ENCODE measurements around the gene FAM240B. TPM values are rescaled to one million over a fixed set of nuclear protein-coding genes. Genes with fewer than 3 reads are reported as not detected.
A peak's percentile ranks its signal among the peaks of the same experiment; 100 is the strongest.

FAM240B gene
- total RNA-seq, 6 donors from 2014 or later, result not detected

- DNase-seq (no peak), ATAC-seq (ENCODE audit: low FRiP score in 2 of 2) (no peak)
- no peaks in the 10 kb centered on the region for H3K27me3 ChIP-seq
- no peaks in the 10 kb centered on the region for H3K4me1 ChIP-seq
- 57 to 71% methylated on average over 8 to 10 of the region's 10 CpGs for WGBS, 2 donors
- no peaks in the 10 kb centered on the region for H3K9me3 ChIP-seq
- TF ChIP-seq POLR2AphosphoS5 (IDR thresholded peaks at IDR 0.05) (no peak), CTCF (IDR thresholded peaks at IDR 0.05) (peak in 4 of 6 experiments; percentile 13 to 28 (median 18))
- no peaks in the 10 kb centered on the region for H3K36me3 ChIP-seq
- H3K4me3 ChIP-seq, result no peak overlapping the region
- no peak overlapping the region for H3K27ac ChIP-seq
Observed at GRCh38 chr9:38707885-38708637, 11.9 kb downstream of the FAM240B start.

GRCh38 chr9:38706493-38706892 is 13.4 kb downstream of the FAM240B start:
- no peak overlapping the region for H3K27ac ChIP-seq
- no peaks in the 10 kb centered on the region for H3K9me3 ChIP-seq
- no peak overlapping the region for H3K4me3 ChIP-seq
- 58 to 68% methylated on average over 7 of the region's 7 CpGs for WGBS, 2 donors
- no peaks in the 10 kb centered on the region for H3K36me3 ChIP-seq
- no peaks in the 10 kb centered on the region for H3K4me1 ChIP-seq
- DNase-seq (no peak), ATAC-seq (ENCODE audit: low FRiP score in 2 of 2) (no peak)
- no peak for TF ChIP-seq EP300 (IDR thresholded peaks at IDR 0.05)
- no peak for TF ChIP-seq POLR2AphosphoS5 (IDR thresholded peaks at IDR 0.05)
- no peak for TF ChIP-seq POLR2A (IDR thresholded peaks at IDR 0.05)
- TF ChIP-seq CTCF (IDR thresholded peaks at IDR 0.05), result no peak
- H3K27me3 ChIP-seq, result no peaks in the 10 kb centered on the region

GRCh38 chr9:38705917-38706316 is 14.0 kb downstream of the FAM240B start:
- TF ChIP-seq CTCF (IDR thresholded peaks at IDR 0.05) (no peak), POLR2A (IDR thresholded peaks at IDR 0.05) (no peak), EP300 (IDR thresholded peaks at IDR 0.05) (no peak), POLR2AphosphoS5 (IDR thresholded peaks at IDR 0.05) (no peak)
- Histone ChIP-seq H3K36me3 (no peaks in the 10 kb centered on the region), H3K27me3 (no peaks in the 10 kb centered on the region), H3K4me1 (no peaks in the 10 kb centered on the region), H3K4me3 (no peak overlapping the region), H3K9me3 (no peaks in the 10 kb centered on the region), H3K27ac (no peak overlapping the region)
- 76% methylated on average over 6 of the region's 6 CpGs for WGBS, 2 donors
- ATAC-seq (ENCODE audit: low FRiP score in 2 of 2) (no peak), DNase-seq (no peak)

- ATAC-seq (ENCODE audit: low FRiP score in 2 of 2), result peak in 1 of 2 donors; percentile 26
- H3K27me3 ChIP-seq, result no peaks in the 10 kb centered on the region
- H3K4me1 ChIP-seq, result no peaks in the 10 kb centered on the region
- WGBS, 2 donors, result 80 to 89% methylated on average over 1 of the region's 1 CpG
- H3K9me3 ChIP-seq, result no peaks in the 10 kb centered on the region
- no peaks in the 10 kb centered on the region for H3K36me3 ChIP-seq
- no peak overlapping the region for H3K4me3 ChIP-seq
- no peak for TF ChIP-seq POLR2AphosphoS5 (IDR thresholded peaks at IDR 0.05)
- TF ChIP-seq EP300 (IDR thresholded peaks at IDR 0.05), result no peak
- TF ChIP-seq CTCF (IDR thresholded peaks at IDR 0.05), result no peak
- TF ChIP-seq POLR2A (IDR thresholded peaks at IDR 0.05), result no peak
- no peak for DNase-seq
- no peak overlapping the region for H3K27ac ChIP-seq
Observed at GRCh38 chr9:38700695-38701094, 19.2 kb downstream of the FAM240B start.

- WGBS, 2 donors, result 71 to 79% methylated on average over 7 of the region's 7 CpGs
Observed at GRCh38 chr9:38699337-38699736, 20.6 kb downstream of the FAM240B start.

More at GRCh38 chr9:38699337-38699736, 20.6 kb downstream of the FAM240B start:
- no peak overlapping the region for H3K27ac ChIP-seq
- no peaks in the 10 kb centered on the region for H3K4me1 ChIP-seq
- no peak for DNase-seq
- H3K9me3 ChIP-seq, result no peaks in the 10 kb centered on the region
- no peak for ATAC-seq (ENCODE audit: low FRiP score in 2 of 2)
- H3K4me3 ChIP-seq, result no peak overlapping the region
- H3K27me3 ChIP-seq, result no peaks in the 10 kb centered on the region
- TF ChIP-seq POLR2AphosphoS5 (IDR thresholded peaks at IDR 0.05) (no peak), EP300 (IDR thresholded peaks at IDR 0.05) (no peak), POLR2A (IDR thresholded peaks at IDR 0.05) (no peak), CTCF (IDR thresholded peaks at IDR 0.05) (no peak)
- H3K36me3 ChIP-seq, result no peaks in the 10 kb centered on the region
